Activated CD8-positive, alpha-beta memory T cell treated with anti-CD3 and anti-CD28 coated beads, Interleukin-2, amount 50 U/mL, for 24 hours (primary cell): ENCODE results near the gene HES4.
A peak's percentile ranks its signal among the peaks of the same experiment; 100 is the strongest.

Source experiments
- DNase-seq: peaks from one replicate; pipeline ENCODE4 v3.0.0-alpha.2; 2020; ENCODE audit errors: extremely low read depth

Gene HES4

GRCh38 chr1:965526-966134, 34.3 kb downstream of the HES4 start:
- no peak for DNase-seq

- DNase-seq: no peak
These were observed 35.0 kb downstream of the HES4 start for GRCh38 chr1:964691-965525.

GRCh38 chr1:963746-964525, 36.0 kb downstream of the HES4 start:
- no peak for DNase-seq

- no peak for DNase-seq
These were observed 36.6 kb downstream of the HES4 start for GRCh38 chr1:963301-963651.

GRCh38 chr1:962381-963300, 37.3 kb downstream of the HES4 start:
- no peak for DNase-seq

DNA sequence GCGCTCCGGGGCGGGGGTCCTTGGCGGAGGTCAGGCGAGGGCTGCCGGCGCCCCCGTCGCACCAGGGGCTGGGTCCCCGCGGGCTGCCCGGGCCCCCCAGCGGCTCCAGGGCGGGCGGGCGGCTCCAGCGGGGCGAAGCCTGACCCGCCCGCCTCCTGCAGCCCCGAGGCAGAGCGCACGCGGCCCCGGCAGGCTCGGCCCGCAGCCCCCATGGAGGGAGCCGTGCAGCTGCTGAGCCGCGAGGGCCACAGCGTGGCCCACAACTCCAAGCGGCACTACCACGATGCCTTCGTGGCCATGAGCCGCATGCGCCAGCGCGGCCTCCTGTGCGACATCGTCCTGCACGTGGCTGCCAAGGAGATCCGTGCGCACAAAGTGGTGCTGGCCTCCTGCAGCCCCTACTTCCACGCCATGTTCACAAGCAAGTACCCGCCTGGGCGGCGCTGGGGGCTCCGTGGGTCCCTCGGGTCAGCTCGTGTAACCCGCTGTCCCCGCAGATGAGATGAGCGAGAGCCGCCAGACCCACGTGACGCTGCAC, 38.7 kb downstream of the HES4 start:
- no peak for DNase-seq

- peak; percentile 46 for DNase-seq
These were observed 39.4 kb downstream of the HES4 start, which contains the start of gene KLHL17 for GRCh38 chr1:960363-961131. Gene KLHL17 (plus strand): TSS chr1:960584. CDS start chr1:960694, 110 bp downstream.

DNA sequence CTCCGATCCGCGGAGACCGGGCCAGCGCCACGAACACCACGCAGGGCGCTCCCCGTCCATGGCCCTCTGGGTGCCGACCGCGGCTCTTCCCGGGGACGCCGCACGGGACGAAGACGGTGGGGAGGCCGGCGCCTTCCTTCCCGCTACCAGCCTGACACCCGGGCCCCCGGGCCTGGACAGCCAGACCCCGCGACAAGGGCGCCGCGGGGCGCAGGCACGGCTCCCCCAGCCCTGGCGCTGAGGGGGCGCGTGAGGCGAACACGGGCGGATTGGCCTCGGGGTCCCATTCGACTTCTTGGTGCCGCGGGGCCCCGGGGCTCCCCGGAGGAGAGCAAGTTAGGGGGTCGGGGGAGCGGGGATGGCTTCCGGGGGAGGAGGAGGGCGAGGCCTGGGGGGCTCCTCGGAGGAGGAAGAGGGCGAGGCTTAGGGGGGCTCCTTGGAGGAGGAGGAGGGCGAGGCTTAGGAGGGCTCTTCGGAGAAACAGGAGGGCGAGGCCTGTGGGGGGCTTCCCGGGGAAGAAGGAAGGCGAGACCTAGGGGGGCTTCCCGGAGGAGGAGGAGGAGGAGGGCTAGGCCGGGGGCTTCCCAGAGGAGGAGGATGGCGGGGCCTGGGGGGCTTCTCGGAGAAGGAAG, 40.0 kb downstream of the HES4 start:
- no peak for DNase-seq

DNA sequence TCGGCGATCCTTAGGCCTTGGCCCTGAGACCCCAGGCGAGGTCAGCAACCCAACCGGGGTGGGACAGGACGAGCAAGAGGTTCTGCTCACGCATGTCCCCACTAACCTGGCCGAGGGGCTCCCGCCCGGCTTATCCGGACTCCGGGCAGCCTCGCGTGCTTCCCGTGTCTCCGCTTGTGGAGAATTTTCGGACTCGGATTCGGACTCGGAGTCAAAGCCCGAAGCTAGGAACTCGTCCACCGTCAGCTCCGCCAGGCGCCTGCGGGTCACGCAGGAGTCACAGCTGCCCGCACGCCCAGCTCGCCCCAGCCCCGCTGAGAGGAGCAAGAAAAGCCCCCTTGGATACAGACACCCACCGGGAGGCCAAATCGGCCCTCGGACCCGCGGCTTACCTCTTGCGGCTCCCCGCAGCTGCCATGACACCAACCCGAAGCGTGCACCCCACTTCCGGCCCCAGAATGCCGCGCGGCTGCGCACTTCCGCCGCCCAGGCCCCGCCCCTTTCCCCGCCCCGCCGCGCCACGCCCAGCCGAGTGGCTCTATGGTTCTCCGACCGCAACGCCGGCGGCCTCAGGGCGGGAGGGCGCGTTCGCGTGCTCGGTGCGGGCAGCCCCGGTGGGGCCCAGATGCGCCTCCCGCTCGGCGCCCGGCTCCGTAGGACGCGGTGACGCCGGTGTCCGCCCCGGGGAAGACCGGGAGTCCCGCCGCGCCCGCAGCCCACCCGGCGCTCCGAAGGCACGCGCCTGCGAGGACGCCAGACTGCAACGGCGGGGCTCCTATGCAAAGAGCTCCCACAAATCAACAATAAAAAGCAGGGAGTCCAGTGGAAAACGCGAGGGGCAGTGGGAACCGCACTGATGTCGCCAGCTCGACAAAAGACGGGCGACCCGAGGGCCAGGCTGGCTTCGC, 40.8 kb downstream of the HES4 start, which contains the start of gene NOC2L:
Gene NOC2L (minus strand): TSS at position 434 of the 908 bp plus-strand sequence. CDS start 16 bp downstream, at position 418.
- DNase-seq: peak; percentile 92

DNA sequence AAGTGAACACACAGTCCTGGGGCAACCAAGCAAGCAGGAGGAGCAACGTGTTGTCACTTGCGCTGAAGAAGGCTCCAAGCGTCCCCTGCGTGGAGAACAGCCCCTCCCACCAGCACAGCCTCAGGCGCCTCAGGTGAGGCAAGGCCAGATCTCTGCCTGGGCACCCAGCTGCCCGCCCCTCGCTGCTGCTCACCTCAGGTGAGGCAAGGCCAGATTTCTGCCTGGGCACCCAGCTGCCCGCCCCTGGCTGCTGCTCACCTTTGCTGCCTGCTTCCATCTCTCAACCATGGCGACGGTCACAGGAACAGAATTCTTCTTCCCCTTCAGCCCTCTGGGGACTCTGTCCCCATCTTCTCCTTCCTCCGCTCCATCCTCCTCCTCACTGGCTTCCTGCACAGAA, 43.3 kb downstream of the HES4 start:
- no peak for DNase-seq

DNA sequence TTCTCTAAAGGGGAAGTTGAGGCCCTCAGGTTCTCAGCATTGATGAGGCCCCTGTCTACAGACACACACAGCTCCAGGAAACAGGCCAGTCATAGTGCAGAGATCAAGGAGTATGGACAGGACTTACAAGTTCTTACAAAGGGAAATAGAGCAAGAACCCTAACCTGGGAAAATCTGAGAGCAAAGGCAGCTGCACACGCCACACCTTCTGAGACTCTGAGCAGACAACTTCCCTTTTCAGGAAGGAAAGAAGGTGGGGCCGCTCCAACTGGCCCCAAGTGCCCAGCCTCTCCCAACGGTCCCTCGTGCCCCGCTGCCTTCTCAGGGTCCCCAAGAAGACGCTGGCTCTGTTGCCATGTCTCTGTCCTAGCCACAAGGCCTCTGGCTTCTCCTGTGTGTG, 44.4 kb downstream of the HES4 start:
- no peak for DNase-seq

GRCh38 chr1:954927-955326, 45.0 kb downstream of the HES4 start:
- no peak for DNase-seq

GRCh38 chr1:953524-954320, 46.2 kb downstream of the HES4 start:
- no peak for DNase-seq

- no peak for DNase-seq
These were observed 47.3 kb downstream of the HES4 start for GRCh38 chr1:952603-953002.

DNA sequence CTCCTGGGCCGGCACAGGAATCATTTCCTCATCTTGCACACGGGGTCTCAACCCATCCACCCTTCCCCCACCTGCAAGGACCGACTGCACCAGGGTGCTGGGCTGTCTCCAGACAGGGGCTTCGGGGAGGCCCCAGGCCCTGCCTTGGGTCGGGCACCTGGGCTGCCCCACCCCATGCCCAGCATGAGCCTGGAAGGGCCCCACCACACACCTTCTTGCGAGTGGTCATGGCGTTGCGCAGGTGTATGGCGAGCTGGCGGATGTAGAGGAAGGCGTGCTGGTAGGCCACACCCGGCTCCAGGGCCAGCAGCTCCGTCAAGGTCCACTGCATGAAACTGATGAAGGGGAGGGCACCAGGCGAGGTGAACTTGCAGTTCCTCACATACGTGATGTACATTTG, 47.7 kb downstream of the HES4 start:
- no peak for DNase-seq

- DNase-seq: no peak
These were observed 48.5 kb downstream of the HES4 start for GRCh38 chr1:951364-951763.

DNA sequence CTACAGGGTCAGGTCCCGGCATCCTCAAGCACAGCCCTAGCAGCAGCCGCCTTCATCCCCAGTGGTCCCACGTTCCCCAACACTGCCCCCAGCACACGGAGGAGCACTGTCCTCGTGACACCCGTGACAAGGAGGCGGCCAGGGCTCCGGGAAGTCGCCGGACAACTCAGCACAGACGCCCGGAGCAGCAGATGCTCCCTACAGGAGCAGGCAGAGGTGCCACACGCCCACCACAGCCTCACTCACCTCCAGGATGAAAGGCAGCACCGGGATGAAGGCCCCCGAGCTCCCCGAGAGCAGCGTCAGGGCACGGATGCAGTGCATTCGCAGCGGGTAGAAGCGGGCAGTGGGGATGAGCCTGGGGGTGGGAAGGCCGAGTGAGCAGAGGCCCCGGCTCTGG, 49.0 kb downstream of the HES4 start:
- DNase-seq: no peak

GRCh38 chr1:950268-950667, 49.6 kb downstream of the HES4 start:
- DNase-seq: no peak
